ENCODE results near the gene NANS.
"Not testable (repeated sequence)": the region's sequence is repeated elsewhere in the genome, so short reads cannot be mapped to it uniquely, and the experiment has no call there.

The NANS gene

GRCh38 chr9:98080326-98080725 is 23.8 kb downstream of the NANS start:
- DNase-seq, result no peak

- DNase-seq, result no peak
These were observed 24.2 kb downstream of the NANS start for GRCh38 chr9:98080780-98081179.

DNA sequence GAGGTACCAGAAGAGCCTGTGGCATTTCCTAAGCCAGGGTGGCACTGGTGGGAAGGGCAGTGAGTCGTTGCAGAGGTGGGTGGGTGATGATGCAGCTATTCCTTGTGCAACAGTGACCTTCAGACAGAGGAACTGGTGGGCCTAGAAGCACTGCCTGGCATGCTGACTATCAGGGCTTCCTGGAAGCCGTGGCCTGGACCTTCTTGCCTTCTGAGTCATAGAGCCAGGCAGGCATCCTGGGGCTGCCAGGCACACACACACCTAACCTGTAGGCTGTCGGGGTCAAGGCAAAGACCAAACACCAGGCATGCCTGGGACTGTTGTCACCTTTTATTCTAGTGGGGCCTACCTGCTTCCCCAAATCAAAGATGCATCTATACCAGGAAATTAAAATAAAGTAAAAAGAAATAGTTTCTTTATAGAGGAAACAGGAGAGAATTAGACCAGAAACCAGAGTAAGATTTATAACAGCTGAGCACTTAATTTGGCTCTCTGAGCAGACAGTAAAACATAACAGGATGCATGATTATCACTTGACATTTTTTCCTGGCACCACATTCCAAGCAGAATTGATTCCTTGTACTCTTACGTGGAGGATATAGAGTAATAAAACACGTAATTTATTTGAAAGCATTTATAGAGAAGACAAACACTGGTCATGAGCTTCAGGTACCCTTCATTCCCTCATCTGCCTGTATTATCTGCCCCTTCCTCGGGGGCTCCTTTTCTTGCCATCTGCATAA is 25.1 kb downstream of the NANS start:
- DNase-seq, result peak; percentile 42

- DNase-seq, result no peak
These were observed 26.5 kb downstream of the NANS start for GRCh38 chr9:98083061-98083501.

- no peak for DNase-seq
These were observed 27.1 kb downstream of the NANS start for GRCh38 chr9:98083566-98084183.

GRCh38 chr9:98084396-98084795 is 27.9 kb downstream of the NANS start:
- DNase-seq, result no peak

- no peak for DNase-seq
These were observed 28.5 kb downstream of the NANS start for GRCh38 chr9:98085058-98085457.

DNA sequence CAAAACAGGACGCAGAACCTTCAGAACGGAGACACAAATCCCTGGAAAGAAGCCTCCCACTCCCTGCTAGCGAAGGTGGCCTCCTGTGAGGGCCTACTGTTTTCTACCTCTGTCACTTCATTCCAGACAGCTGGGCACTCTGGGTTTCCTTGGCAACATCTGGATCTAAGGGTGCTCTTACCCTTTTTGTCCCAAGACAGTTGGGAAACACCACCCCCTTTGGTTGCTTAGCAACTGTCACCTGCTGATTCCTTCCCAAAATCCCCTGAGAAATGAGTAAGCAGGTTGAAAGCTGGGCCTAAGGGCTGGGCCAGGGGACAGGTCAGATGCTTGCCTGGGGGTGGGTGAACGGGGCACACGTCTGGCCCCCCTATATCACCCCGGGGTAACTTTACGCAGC is 29.4 kb downstream of the NANS start:
- DNase-seq, result no peak

DNA sequence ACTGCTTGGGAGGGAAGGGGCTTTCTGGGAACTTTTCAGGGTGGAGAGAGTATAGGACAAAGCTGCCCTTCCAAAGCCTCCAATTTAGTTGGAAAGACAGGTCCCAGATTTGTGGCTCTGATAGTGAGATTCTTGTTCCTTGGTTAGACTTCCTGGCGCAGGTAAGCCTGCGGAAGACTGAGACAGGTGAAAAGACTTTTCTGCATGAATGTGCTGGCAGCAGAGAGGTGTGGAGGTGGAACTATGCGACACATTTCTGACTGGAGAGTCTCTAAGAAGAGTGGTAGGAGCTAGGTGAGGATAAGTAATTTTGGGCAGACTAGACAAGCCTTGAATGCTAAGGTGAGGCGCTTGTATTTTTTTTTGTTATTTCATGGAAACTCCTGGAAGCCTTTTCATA is 29.9 kb downstream of the NANS start:
- DNase-seq, result no peak

GRCh38 chr9:98087420-98088354 is 31.2 kb downstream of the NANS start:
- no peak for DNase-seq

DNA sequence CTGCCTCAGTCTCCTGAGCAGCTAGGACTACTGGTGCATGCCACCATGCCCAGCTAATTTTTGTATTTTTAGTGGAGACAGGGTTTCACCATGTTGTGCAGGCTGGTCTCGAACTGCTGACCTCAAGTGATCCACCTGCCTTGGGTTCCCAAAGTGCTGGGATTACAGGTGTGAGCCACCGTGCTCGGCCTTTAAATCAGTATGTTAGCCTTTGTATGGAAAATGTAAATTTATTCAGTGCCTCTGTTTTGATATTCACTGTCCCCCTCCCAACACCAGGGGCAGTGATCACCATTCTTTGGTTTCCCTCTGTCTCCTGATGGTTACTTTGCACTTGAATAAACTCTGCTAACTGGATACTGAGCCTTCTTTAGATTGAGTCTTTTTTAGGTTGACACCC is 34.1 kb downstream of the NANS start:
- DNase-seq, result not testable (repeated sequence)

GRCh38 chr9:98091735-98092612 is 35.4 kb downstream of the NANS start:
- no peak for DNase-seq

GRCh38 chr9:98092613-98092931 is 36.0 kb downstream of the NANS start:
- DNase-seq, result no peak

DNA sequence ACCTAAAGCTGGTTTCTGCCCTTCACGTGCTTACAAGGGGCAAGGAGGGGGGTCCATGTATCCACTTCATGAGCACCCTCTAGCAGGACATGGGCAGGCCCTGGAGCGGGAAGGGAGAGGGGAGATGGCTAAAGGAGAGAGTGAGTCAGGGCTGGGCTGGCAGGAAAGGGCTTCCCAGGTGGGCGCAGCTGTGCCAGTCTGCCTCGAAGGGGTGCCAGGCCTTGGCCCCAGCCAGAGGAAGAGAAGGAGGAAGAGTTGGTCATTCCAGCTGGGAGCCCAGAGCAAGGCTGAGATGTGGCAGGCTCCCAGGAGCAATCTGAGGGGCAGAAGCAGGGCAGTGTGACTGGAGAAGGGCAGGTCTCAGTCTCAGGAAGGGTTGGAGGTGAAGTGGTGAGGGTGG is 37.8 kb downstream of the NANS start:
- DNase-seq, result no peak

- no peak for DNase-seq
These were observed 38.3 kb downstream of the NANS start for GRCh38 chr9:98094851-98095250.

DNA sequence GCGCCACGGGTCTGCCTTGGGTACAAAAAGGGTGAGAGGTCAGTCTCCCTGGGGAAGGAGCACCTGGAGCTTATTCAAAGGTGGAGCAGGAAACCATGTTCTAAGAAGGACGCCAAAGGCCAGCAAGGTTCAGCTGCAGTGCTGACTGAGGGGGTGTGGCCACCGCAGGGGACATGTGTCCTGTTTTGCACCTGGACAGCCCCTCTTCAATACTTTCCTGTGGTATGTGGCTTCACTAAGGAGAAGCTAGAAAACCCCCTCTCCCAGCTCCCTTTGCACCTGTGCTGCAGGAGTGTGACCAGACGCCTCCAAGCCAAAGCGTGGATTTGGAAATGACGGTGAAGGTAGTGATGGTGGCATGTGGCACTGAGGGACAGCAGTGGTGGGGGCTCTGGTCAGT is 38.9 kb downstream of the NANS start:
- no peak for DNase-seq

GRCh38 chr9:98096091-98096490 is 39.6 kb downstream of the NANS start:
- DNase-seq, result no peak

- DNase-seq, result peak; percentile 60
These were observed 41.3 kb downstream of the NANS start for GRCh38 chr9:98097836-98098235.

DNA sequence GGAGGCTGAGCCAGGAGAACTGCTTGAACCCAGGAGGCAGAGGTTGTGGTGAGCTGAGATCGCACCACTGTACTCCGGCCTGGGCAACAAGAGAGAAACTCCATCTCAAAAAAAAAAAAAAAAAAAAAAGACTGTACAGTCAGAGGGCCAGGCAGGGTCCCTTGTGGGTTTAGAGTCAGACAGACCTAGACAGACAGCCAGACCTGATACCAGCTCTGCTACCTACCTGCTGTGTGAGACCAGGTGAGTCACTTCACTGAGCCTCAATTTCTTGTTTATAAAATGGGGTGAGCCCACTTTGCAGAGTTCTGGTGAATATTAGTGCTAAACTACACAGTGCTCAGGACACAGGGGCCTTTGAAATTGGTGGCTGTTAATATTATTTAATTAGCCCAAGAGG is 42.8 kb downstream of the NANS start:
- DNase-seq, result no peak

- no peak for DNase-seq
These were observed 43.4 kb downstream of the NANS start for GRCh38 chr9:98099898-98100297.

DNA sequence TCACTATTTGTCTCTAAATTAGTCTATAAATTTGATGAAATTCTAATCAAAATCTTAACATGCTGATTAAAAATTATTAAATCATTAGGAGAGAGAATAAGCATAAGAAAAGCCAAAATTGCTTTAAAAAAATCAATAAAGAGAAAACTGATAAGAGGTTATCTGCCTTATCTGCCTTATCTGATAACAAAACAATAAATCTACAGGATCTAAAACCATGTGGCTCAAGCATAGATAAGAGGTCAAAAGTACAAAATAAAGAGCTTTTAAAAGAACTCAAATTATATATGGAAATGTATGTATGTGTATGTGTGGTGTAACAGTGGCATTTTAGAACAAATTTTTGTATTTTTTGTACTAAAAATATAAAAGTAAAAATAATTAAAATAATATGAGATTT is 43.9 kb downstream of the NANS start:
- no peak for DNase-seq

- DNase-seq, result no peak
These were observed 44.9 kb downstream of the NANS start for GRCh38 chr9:98101416-98101815.

- peak; percentile 78 for DNase-seq
These were observed 45.3 kb downstream of the NANS start for GRCh38 chr9:98101868-98102273.
